ENCODE measurements around the gene SPDYC.

Gene SPDYC

DNA sequence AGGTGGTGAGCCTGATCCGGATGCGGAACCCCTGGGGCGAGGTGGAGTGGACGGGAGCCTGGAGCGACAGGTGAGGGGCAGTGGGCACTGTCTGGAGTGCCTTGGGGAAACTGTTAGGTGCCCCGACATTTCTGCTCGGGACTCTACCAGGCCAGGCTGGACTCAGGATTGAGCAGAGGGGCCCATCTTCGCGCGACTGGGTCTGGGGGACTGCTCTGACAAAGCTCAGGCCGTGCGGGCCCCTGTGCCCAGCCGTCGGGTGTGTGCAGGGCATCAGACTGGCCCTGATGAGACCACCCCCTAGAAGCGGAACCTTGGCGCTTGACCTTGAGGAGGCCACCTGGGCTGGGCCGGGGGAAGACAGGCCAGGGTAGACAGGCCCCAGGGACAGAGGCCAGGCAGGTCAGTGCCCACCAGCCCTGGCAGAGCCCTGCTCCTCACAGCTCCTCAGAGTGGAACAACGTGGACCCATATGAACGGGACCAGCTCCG is 18.0 kb downstream of the SPDYC start:
- TF ChIP-seq, protein P1, sequence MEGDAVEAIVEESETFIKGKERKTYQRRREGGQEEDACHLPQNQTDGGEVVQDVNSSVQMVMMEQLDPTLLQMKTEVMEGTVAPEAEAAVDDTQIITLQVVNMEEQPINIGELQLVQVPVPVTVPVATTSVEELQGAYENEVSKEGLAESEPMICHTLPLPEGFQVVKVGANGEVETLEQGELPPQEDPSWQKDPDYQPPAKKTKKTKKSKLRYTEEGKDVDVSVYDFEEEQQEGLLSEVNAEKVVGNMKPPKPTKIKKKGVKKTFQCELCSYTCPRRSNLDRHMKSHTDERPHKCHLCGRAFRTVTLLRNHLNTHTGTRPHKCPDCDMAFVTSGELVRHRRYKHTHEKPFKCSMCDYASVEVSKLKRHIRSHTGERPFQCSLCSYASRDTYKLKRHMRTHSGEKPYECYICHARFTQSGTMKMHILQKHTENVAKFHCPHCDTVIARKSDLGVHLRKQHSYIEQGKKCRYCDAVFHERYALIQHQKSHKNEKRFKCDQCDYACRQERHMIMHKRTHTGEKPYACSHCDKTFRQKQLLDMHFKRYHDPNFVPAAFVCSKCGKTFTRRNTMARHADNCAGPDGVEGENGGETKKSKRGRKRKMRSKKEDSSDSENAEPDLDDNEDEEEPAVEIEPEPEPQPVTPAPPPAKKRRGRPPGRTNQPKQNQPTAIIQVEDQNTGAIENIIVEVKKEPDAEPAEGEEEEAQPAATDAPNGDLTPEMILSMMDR (IDR thresholded peaks at IDR 0.05; ENCODE audit: borderline replicate concordance, control extremely low read depth, extremely low read depth, insufficient read depth, missing control alignments): no peak
- no peak for DNase-seq (ENCODE audit: low spot score)
- in situ Hi-C loops (cut with MboI; ENCODE audit: low sequenced_read_pairs, unreplicated experiment): no loop called here

DNA sequence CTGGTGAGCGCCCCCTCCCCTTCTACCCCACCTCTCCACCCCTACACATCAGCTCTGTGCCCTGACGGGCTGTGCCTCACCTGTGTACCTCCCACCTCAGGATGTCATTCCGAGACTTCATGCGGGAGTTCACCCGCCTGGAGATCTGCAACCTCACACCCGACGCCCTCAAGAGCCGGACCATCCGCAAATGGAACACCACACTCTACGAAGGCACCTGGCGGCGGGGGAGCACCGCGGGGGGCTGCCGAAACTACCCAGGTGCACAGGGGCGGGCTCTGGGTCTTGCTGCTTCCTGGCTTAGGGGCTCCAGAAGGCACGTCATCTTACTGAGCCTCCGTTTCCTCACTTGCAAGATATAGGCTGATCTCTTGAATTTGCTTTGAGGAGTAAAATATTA is 18.5 kb downstream of the SPDYC start:
- in situ Hi-C loops (cut with MboI; ENCODE audit: low sequenced_read_pairs, unreplicated experiment): no loop called here

DNA sequence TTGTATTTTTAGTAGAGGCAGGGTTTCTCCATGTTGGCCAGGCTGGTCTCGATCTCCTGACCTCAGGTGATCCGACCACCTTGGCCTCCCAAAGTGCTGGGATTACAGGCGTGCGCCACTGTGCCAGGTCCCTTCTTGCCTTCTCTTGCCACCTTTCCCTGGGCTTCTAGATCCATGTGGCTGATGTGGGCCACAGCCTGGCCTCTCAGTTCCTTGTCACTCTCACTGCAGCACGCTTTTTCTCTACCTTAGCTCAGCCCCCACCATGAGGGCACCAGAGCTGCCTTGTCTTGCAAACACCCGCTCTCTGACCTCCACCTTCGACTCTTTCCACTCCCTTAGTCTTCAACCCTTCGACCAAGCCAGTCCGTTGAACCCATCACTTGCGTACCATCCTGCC is 19.2 kb downstream of the SPDYC start:
- in situ Hi-C loops (cut with MboI; ENCODE audit: low sequenced_read_pairs, unreplicated experiment): no loop called here
- TF ChIP-seq, protein P1 (IDR thresholded peaks at IDR 0.05; ENCODE audit: borderline replicate concordance, control extremely low read depth, extremely low read depth, insufficient read depth, missing control alignments): no peak
- no peak for DNase-seq (ENCODE audit: low spot score)

More for the DNA sequence above, 18.5 kb downstream of the SPDYC start:
- no peak for DNase-seq (ENCODE audit: low spot score)
- TF ChIP-seq, protein P1 (IDR thresholded peaks at IDR 0.05; ENCODE audit: borderline replicate concordance, control extremely low read depth, extremely low read depth, insufficient read depth, missing control alignments): no peak

DNA sequence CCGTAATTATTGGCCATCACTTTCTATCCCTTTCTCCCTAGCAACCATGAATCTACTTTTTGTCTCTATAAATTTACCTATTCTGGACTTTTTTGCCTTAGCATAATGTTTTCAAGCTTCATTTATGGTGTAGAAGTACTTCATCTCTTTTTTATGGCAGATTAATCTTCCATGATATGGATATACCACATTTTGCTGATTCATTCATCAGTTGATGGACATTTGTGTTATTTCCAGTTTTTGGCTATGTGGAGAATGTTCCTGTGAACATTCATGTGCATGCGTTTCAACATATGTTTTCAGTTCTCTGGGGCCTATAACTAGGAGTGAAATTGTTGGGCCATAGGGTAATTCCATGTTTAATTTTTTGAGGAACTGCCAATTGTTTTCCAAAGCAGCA is 24.5 kb downstream of the SPDYC start:
- in situ Hi-C loops (cut with MboI; ENCODE audit: low sequenced_read_pairs, unreplicated experiment): no loop called here
- DNase-seq (ENCODE audit: low spot score): no peak
- TF ChIP-seq, protein P1 (IDR thresholded peaks at IDR 0.05; ENCODE audit: borderline replicate concordance, control extremely low read depth, extremely low read depth, insufficient read depth, missing control alignments): no peak

DNA sequence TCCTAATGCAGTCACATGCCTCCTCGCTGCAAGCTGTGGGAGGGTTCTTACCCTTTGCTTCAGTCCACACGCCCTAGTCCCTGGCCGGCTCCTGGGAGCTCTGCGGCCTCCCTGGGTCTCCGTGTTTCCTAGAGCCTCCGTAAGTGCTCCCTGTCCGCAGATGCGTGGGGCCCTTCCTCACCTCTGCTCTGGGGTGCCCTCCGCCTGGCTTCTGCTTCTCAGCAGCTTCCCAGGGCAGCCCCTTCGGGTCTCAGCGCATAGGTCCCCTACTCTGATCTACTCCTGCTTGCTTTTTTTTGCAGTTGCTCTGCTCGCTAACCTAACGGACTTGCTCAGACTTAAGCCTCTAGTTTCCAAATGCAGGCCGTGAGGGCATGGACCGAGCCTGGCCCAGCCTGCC is 34.1 kb downstream of the SPDYC start:
- in situ Hi-C loops (cut with MboI; ENCODE audit: low sequenced_read_pairs, unreplicated experiment): no loop called here
- DNase-seq (ENCODE audit: low spot score): no peak
- TF ChIP-seq, protein P1 (IDR thresholded peaks at IDR 0.05; ENCODE audit: borderline replicate concordance, control extremely low read depth, extremely low read depth, insufficient read depth, missing control alignments): no peak

DNA sequence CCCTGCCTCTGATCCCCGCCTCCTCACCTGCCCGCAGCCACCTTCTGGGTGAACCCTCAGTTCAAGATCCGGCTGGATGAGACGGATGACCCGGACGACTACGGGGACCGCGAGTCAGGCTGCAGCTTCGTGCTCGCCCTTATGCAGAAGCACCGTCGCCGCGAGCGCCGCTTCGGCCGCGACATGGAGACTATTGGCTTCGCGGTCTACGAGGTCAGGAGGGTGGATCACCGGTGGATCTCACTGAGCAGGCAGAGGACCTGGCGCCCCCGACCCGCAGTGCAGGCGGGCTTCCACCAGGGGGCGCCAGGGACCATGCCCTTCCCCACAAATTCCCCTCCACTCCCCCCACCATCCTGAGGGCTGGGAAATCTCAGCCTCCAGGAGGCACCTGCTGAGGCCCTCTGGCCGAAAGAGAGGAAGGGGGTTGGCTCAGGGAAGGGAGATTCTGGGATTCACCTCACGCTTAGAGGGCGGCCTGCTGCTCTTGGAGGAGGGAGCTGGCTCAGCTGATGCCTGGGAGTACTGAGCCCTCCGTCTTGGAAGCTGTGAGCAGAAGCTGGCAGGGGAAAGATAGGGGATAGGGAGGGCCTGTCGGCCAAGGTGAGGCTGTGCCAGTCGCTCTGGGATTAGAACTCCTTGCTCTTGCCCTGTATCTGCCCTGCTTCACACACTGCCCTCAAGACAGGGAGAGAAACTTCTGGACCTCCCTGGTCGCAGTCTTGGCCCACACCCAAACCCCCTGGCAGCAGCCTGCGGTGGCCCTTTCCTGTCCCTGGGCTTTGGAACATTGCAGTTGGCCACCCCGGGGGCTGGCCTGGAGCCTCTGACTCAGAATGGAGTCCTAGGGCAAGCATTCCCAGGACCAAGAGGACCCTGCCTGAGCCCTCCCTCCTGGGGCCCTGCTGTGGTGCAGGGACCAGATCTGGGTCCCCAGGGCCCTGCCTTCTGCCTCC is 34.9 kb downstream of the SPDYC start:
- in situ Hi-C loops (cut with MboI; ENCODE audit: low sequenced_read_pairs, unreplicated experiment): no loop called here
- DNase-seq (ENCODE audit: low spot score): peak; percentile 90
- TF ChIP-seq, protein P1 (IDR thresholded peaks at IDR 0.05; ENCODE audit: borderline replicate concordance, control extremely low read depth, extremely low read depth, insufficient read depth, missing control alignments): peak; percentile 69
